WI38 (cell line): Measurements from ENCODE around the gene RNF214.

ENCODE experiments used
- H3K4me3 ChIP-seq: 2 replicates; pipeline ENCODE4 v1.5.1; 2011; ENCODE audit warnings: low read depth, mild to moderate bottlenecking, control low read depth, low read length
- CTCF ChIP-seq: IDR thresholded peaks from 2 replicates; pipeline ENCODE4 v1.5.1; 2012; ENCODE audit warnings: low read depth, mild to moderate bottlenecking, control low read depth, low read length

RNF214 gene

GRCh38 chr11:117193130-117194020 lies 39.1 kb upstream of the RNF214 start:
- H3K4me3 ChIP-seq, result no peak overlapping the region
- no peak for TF ChIP-seq CTCF

GRCh38 chr11:117194267-117194666 lies 38.2 kb upstream of the RNF214 start:
- no peak overlapping the region for H3K4me3 ChIP-seq
- TF ChIP-seq CTCF, result no peak

- TF ChIP-seq CTCF, result no peak
- H3K4me3 ChIP-seq, result no peak overlapping the region
Observed at GRCh38 chr11:117195258-117195657, 37.2 kb upstream of the RNF214 start.

GRCh38 chr11:117195761-117196160 lies 36.7 kb upstream of the RNF214 start:
- H3K4me3 ChIP-seq, result no peak overlapping the region
- no peak for TF ChIP-seq CTCF

GRCh38 chr11:117197006-117197405 lies 35.5 kb upstream of the RNF214 start:
- no peak for TF ChIP-seq CTCF
- H3K4me3 ChIP-seq, result no peak overlapping the region

- peak; percentile 86 for TF ChIP-seq CTCF
- H3K4me3 ChIP-seq, result peak overlapping the region; percentile 92
Observed at GRCh38 chr11:117197516-117198456, 34.7 kb upstream of the RNF214 start.
